Putamen (tissue), 1 donor: ENCODE results near the gene CREB5.
"Not testable (repeated sequence)": the region's sequence is repeated elsewhere in the genome, so short reads cannot be mapped to it uniquely, and the experiment has no call there.

ENCODE experiments used
- DNase-seq: peaks from one replicate; pipeline ENCODE4 v3.0.0-alpha.2; 2016; ENCODE audit warnings: low spot score

Gene CREB5

DNA sequence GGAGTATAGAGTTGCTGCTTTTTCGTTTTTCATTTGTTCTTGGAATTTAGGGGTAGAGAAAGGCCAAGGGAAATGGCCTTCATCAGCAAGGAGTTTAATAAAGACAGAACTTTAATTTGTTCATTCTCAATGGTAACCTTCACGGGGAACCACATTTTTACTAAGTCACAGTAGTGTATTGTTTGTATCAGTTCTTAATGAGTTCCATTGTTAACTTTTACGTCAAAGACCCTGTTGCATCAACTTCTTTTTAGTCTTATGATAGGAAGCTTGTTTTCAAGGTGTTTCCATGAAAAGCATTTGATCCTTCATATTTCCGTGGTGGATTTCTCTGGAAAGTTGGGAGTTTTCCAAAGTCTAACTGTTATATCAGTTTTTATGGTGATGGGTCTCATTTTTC lies 169.9 kb downstream of the CREB5 start:
- no peak for DNase-seq

DNA sequence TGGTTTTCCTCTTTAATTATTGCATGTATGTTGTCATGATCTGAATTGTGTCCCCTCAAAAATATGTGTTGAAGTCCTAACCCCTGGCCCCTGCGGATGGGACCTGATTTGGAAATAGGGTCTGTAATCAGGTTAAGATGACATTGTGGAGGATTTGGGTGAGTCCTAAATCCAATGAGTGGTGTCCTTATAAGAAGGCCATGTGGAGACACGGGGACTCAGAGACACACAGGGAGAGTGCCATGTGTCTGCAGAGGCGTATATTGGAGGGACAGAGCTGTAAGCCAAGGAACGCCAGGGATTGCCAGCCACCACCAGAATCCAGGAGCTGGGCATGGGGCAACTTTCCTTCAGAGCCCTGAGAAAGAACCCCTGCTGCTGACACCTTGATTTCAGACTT lies 171.9 kb downstream of the CREB5 start:
- DNase-seq, result no peak

DNA sequence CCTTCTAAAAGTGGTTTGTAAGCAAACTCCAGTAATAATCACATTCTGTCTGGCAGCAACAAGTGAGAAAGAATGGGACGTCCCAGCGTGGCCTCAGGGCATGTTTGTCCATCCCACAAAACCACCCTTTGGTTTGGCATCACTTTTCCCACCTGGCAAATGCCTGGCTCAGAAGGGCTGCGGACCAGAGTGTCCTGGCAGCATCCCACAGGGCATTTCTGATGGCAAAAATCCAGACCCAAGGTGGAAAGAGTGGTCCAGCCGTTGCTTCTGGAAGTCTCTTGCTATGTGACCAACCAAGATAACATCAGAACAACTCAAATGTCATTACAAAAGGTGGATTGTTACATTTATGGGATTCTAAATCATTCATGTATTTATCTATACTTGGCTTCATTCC lies 174.4 kb downstream of the CREB5 start:
- DNase-seq, result no peak

DNA sequence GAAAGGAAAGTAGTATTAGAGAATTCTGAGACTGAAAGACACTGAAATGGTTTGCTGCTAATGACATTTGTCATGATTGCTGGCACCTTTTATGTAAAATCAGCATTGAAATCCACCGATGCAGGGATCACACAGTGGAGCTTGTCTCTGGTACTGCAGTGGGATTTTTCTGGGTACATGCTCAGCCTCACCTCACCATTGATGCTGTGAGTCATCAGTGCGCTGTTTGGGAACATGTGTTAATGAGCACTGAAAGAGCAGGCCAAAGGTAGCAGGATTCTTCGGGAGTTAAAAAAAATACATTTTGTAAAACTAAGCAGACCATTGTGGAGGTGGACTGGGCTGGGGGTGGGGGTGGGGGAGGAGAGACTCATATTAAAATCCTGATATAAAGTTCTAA lies 174.9 kb downstream of the CREB5 start:
- no peak for DNase-seq

DNA sequence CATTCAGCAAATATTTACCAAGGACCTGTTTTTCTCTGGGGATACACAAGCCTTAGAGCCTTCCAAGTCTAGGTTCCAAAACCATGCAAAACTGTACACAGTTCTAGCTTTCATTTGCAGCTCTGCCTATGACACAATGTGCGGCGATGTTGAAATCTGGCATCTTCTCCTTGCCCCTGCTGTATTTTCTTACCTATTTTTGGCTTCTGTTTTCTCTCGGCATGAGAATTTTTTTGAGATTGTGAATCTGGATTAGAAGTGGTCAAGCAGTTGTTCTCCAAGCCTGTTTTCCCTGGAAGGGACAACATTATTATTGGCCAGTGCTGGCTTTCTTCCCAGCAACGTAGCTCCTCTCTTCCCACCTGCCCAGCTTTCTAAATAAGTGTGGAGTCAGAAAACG lies 176.3 kb downstream of the CREB5 start:
- no peak for DNase-seq

DNA sequence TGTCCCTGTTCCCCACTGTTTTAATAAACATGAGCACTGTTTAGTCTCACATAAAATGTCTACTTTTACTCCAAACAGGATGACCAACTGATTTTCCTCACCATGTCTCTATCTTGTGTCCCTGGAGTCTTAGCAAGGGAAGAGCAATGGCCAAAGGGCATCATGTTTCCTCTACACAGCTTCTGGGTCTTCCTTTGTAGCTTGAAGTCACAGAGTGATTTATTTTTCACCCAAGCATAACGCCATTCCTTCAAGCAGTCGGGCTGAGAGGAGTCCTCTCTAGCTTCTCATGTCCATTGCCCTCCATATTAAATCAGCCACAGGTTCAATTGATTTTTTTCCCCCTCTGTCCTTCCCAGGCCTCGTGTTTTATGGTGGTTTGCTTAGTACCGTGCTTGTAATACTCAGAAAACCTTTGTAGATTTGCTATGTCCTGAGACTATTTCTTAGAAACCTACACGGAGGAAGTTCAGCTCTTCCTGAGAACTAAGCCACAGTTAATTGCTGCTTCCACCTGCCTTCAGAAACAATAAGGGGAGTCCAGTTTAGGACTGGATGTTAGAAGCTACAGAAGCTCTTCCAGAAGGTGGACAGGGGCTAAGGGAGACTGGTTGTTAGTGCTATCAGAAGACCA lies 178.8 kb downstream of the CREB5 start:
- DNase-seq, result no peak

DNA sequence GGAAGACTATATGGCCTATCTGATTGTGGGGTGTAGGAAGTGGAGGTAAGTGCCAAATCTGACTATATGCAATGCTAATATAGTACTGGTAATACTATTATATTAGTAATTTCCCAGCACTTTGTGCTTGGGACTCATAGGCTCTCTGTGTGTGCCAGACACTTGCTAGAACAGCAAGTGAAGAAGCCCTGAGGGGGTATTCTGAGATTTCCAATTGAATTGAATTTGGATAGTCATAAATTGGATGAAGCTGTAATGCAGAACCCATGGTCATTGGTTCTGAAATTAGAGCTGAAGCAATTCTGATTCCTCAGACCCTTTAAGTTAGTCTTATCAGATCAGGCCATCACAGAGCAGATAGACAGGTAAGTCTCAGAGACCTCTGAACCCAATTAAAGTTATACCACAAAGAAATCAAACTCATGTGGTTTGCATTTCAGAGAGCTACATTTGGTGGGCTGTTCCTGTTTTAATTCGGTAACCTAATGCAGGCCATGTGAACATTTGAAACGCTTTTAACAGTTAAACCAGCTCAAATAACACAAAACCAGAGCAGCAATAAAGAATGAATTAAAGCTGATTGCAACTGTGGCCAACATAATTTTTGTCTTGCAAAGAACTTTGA lies 179.5 kb downstream of the CREB5 start:
- DNase-seq, result no peak

DNA sequence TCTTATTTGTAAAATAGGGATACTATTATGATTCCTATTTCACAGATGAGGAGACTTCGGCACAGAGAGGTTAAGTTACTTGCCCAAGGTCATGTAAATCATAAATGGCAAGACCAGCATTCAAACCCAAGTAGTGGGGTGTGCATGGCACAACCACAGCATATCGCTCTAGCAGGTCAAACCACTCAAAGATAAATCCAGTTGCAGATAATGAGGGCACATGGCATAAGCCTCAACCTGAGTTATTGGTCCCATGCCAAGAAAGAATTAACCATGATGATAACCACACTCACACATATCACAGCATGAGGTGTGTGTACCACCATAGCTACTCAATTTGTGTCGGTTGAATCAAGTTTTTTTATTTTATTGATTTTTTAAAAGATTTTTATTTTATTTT lies 180.5 kb downstream of the CREB5 start:
- no peak for DNase-seq

DNA sequence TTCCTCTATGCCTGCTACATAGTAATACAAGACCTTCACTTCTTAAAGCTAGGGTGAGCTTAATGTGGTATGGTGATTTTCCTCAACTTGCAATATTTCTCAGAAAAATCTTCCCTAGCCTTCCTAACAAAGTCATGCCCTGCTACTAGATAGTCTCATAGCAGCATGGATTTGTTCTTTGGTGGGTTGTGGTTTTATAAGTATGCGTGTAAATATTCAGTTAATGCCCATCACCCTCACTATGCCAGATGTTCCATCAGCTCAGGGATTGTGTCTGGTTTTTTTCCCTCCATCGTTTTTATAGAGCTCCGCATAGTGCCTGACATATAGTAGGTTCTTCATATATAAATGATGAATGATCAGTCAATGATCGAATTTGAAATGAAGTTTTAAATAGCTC lies 182.8 kb downstream of the CREB5 start:
- DNase-seq, result no peak

DNA sequence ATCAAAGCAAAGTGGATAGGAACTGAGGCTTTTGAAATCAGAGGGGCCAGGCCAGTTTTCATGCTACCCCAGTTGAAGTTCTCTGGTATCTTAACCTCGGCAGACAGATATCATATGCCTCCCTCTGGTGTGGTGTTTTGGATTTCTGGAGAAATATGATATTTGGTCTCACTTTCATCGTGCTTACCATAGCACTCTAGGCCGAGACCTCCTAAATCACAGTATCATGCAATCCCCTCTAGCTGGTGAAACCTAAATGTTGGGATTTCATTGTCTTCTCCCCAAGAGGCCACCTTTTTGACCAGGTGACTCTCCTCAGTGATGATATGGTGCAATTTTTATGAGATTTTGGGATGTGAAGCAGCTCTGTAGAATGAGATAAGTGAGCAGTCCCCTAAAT lies 183.5 kb downstream of the CREB5 start:
- DNase-seq, result no peak

DNA sequence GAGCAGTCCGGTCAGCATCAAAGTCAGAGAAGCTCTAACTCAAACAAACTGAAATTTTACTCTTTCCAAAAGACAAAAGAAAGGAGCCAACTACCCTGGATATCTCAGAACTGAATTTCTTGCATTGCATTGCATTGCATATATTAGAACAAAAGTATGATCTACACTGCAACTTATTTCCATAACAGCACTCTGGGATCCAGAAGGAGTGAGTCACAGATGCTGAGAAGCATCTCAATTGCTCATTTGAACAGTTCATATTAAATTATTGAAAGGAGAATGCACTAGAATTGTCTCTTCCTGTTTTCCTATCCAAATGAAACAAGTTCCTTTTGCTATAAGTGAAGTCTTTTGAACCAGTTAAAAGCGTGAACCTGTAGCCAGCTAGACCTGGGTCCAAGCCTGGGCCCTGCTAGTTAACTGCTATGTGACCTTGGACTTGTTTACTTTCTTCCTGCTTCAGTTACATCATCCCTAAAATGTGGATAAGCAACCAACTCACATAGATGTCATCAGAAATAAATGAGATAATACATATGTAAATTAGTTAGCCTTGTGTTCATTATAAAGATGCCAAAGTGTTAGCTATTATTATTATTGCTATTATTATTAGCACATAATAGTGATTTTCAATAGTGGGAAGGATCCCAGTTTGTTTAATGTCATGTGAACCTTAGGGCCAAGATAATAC lies 184.1 kb downstream of the CREB5 start:
- no peak for DNase-seq

DNA sequence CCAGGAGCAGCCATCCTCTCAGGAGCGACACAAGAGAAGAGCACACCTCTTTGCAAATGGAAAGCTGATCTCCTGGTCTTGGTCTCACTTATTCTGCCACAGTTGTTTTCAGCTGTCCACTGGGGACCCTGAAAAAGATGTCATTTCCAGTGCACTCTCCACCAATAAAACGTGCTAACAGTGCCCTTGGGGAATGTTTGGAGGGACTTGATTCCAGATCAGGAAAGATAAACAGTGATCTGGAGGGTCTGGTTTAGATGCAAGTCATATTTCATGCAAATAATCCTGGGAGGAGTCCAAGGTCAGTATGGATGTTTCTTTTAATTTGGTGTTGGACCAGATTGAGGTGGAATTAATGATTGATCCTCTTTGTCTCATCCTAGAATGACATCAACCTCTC lies 185.0 kb downstream of the CREB5 start:
- DNase-seq, result no peak

DNA sequence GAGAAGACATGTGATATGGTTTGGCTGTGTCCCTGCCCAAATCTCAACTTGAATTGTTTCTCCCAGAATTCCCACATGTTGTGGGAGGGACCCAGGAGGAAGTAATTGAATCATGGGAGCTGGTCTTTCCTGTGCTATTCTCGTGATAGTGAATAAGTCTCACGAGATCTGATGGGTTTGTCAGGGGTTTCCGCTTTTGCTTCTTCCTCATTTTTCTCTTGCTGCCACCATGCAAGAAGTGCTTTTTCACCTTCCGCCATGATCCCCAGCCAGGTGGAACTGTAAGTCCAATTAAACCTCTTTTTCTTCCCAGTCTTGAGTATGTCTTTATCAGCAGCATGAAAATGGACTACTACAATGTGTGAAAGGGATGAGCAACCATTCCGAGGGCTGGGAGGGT lies 185.7 kb downstream of the CREB5 start:
- DNase-seq, result not testable (repeated sequence)

DNA sequence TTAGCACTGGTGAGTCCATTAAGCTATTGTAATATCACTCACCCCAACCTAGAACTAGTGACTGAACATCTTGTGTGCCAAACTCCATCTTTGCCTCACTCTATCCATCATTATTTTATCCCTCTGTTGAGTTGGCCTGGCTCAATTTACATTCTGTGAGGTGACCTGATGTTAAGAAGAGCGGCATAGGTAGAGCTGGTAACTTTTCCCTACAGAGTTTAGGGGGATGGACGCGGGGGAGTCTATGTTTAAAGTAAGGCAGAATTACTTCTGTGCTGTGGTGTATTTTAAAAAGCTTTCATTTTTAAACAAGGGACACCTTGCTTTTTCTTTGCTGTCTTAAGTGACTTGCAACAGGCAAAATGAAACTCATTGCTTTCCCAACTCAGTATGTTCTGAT lies 186.3 kb downstream of the CREB5 start:
- no peak for DNase-seq

DNA sequence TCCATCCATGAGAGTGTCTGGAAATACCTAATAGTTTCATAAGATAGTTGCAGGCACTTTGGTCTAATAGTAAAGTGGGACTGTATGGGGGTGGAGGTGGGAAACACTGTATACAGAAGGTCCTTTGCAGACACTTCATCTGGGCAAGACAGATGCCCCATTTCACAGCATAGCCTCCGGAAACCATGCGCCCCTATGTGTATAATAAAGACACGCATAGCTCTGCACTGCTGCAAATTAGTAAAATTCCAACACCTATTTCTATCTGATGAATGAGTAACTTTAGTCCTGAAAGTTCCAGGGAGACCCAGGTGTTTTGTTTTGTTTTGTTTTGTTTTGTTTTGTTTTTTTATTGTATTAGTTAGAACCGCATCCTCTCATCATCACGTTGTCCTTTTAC lies 187.1 kb downstream of the CREB5 start:
- DNase-seq, result no peak

DNA sequence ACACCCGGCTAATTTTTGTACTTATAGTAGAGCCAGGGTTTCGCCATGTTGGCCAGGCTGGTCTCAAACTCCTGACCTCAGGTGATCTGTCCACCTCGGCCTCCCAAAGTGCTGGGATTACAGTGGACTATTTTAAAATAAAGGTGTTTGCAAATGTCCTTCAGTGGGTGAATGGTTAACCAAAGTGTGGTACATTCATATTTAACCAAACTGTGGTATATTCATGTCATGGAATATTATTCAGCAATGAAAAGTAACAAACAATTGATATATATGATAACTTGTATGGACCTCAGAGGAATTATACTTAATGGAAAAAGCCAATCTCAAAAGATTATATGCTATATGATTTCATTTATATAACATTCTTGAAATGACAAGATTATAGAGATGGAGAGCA lies 190.0 kb downstream of the CREB5 start:
- DNase-seq, result no peak

DNA sequence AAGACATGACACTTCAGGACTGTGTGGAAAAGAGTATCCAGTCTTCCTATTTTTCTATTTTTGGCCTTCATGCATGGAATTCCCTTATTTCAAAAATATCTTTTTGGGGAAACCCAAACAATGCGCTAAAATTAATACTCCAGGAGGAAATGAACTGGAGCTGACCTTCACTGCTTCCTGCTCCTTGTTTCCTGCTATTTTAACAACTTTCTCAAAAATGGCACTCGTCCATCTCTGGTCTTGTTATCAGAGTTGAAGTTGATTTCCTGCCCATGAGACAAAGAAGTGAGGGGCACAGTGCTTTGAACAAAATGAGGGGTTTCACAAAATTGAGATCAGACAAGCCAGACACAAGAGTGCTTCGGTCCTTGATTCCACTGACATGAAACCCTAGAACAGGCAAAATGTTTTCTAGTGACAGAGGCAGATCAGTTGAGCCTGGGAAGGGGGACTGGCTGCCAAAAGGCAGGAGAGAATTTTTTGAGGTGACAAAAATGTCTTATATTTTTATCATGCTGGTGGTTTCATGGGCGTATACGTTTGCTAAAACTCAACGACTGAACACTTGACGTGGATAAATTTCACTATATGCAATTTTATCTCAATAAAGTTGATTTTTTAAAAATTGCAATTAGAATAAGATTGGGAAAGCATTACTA lies 193.2 kb downstream of the CREB5 start:
- DNase-seq, result no peak

DNA sequence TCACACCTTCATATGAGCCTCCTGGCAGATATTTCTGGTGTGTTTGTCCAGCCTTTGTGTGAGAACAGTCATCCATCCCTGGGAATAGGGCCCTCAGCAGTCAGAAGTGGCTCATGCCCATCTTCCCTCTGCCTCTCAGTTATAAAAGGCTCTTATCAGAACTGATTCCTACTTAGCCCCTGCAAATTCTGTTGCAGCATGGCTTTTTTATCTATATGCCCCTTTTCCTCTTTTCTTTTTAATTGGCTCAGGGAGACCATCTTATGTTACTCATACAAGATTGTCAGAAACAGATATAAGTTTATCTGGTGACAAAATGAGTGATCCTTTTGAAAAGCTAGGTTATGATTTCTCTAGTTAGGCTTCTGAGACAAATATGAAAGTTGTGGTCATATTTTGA lies 194.1 kb downstream of the CREB5 start:
- DNase-seq, result no peak

DNA sequence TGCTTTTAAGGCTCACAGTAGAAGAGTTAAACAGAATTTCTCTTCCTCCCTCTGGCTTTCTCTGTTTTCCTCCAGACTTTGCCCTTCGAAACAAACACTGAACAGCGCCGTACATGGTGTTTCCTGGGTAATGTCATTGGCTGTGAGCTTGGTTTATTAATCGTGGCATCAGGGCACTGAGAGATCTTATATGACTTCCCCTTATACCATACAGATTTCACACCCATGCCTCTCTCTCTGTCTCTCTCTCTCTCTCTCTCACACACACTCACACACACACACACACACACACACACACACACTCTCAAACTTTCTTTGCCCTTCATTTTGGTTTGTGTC lies 195.5 kb downstream of the CREB5 start:
- DNase-seq, result no peak

DNA sequence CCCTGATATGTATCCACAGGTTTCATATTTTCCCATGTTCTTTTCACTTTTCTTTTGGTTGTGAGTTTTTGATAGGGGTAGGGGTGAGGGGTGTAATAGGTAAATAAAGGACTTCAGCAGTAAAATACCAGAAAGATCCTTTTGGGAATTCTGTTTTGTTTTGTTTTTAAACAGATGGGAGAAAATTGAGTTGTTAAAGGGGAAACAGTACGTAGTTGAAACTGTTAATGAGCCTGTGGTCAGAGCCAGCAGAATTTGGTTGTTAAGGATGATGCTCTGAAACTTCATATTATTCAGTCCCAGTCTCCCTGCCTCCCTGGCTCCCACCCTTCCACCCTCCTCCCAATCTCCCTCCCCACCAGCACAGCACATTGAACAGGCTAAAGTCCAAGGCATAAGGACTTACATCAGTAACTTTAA lies 195.9 kb downstream of the CREB5 start:
- DNase-seq, result no peak

DNA sequence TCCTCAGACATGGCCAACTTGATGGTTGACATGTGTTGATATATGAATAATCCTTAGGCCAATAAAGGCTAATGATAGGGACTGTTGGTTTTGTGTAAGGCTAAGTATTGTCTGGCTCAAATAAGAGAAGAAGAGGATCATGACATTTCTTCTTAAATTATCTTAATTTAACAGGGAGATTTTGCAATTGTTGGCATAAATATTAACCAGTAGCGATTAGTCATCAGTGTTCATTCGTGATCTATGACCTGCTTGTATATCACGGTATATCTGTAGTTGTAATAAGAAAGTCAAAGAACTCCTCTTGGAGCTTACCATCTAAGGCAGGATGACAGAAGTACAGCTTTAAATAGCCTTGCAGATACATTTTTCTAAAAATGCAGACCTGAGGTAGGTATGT lies 196.4 kb downstream of the CREB5 start:
- no peak for DNase-seq

DNA sequence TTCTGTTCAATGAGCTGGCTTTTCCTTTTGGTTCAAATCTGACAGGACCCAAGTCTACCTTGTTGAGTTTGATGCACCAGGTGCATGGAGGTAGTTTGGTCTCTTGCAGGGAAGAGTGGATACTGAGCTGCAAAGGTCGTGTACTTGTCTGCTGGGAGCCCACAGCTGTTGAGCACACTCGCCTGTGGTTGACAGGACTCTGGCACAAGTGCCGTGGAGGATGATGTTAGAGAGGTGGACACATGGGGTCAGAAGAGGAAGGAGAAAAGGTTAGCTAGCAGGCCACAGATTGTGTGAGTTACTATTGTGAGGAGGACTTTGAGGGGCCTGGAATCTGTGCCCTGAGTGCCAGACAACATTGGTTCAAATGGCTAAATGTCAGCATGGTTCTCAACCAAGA lies 197.3 kb downstream of the CREB5 start:
- DNase-seq, result no peak

DNA sequence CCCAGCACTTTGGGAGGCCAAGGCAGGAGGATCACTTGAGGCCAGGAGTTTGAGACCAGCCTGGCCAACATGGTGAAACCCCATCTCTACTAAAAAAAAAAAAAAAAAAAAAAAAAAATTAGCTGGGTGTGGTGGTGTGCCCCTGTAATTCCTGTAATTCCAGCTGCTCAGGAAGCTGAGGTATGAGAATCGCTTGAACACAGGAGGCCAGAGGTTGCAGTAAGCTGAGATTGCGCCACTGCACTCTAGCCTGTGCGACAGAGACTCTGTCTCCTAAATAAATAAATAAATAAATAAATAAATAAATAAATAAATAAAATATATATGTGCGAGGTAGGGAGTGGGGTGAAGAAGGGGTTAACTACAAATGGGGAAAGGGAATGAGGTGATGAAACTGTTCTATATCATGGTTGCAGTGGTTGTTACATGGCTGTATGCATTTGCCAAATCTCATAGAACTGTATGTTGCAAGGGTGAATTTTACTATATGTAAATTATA lies 199.1 kb downstream of the CREB5 start:
- DNase-seq, result not testable (repeated sequence)
